ENCODE results near the gene DHRS7. TPM values are rescaled to one million over a fixed set of nuclear protein-coding genes. Genes with fewer than 3 reads are reported as not detected.
A peak's percentile ranks its signal among the peaks of the same experiment; 100 is the strongest.

The DHRS7 gene
- total RNA-seq, 6 donors from 2014 or later: 52.4 to 116 (median 89.0) TPM

DNA sequence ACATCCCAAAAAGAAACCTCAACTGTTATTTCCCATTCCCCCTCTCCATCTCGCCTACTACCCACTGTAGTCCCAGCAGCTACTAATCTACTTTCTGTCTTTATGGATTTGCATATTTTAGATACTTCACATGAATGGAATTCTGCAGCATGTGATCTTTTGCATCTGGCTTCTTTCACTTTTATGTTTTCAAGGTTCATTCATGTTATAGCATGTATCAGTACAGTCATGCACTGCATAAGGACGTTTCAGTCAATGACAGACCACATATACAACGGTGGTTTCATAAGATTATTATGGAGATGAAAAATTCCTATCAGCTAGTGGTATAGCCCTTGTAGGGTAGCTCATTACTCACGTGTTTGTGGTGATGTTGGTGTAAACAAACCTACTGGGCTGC lies 49.0 kb downstream of the DHRS7 start:
- 73 to 74% methylated on average over 4 of the region's 4 CpGs for WGBS, 2 donors
- Histone ChIP-seq H3K4me1 (no peaks in the 10 kb centered on the region), H3K9me3 (no peaks in the 10 kb centered on the region), H3K27ac (no peak overlapping the region), H3K36me3 (peaks cover 0 to 51% (median 15%) of the 10 kb centered on the region in 4 donors), H3K4me3 (no peak overlapping the region), H3K27me3 (no peaks in the 10 kb centered on the region)
- ATAC-seq (ENCODE audit: low FRiP score in 2 of 2): no peak
- no peak for DNase-seq
- TF ChIP-seq CTCF (IDR thresholded peaks at IDR 0.05) (no peak), POLR2AphosphoS5 (IDR thresholded peaks at IDR 0.05) (no peak), POLR2A (IDR thresholded peaks at IDR 0.05) (no peak), EP300 (IDR thresholded peaks at IDR 0.05) (no peak)

DNA sequence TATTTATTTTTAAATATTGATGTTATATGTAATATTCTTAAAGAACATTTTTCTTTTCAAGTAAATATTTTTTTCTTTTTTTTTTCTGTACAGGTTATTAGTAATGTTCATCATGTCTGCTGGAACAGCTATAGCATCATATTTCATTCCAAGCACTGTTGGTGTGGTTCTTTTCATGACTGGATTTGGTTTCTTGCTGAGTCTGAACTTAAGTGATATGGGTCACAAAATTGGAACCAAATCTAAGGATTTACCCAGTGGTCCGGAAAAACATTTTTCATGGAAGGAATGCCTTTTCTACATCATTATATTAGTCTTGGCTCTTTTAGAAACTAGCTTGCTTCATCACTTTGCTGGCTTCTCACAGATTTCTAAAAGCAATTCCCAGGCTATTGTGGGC lies 50.3 kb downstream of the DHRS7 start:
- no peak overlapping the region for H3K27ac ChIP-seq
- H3K9me3 ChIP-seq: no peaks in the 10 kb centered on the region
- H3K36me3 ChIP-seq: peaks cover 0 to 43% (median 13%) of the 10 kb centered on the region in 4 donors
- ATAC-seq (ENCODE audit: low FRiP score in 2 of 2) (no peak), DNase-seq (no peak)
- 0% methylated on average over 1 of the region's 1 CpG for WGBS, 2 donors
- H3K27me3 ChIP-seq: no peaks in the 10 kb centered on the region
- no peak overlapping the region for H3K4me3 ChIP-seq
- TF ChIP-seq POLR2A (IDR thresholded peaks at IDR 0.05) (no peak), CTCF (IDR thresholded peaks at IDR 0.05) (no peak), POLR2AphosphoS5 (IDR thresholded peaks at IDR 0.05) (no peak), EP300 (IDR thresholded peaks at IDR 0.05) (no peak)
- no peaks in the 10 kb centered on the region for H3K4me1 ChIP-seq

DNA sequence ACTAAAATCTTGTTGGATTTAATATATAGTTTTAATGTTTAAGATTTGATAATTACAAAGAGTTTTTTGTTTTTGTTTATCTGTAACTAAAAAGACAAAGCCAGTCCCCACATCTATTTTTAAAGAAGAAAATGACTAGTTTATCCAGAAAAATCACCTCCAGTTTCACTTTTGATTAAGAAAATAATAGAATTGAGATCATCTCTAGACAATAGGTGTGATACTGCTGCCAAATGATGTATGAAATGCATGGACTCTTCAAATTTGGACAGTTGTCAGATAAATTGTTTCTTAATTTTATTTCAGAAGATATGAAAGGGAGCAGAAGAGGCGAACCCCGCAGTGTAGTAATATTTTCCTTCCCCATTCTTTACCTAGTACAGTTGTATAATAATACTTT lies 53.5 kb downstream of the DHRS7 start:
- DNase-seq (no peak), ATAC-seq (ENCODE audit: low FRiP score in 2 of 2) (no peak)
- Histone ChIP-seq H3K36me3 (peaks cover 0 to 29% (median 0%) of the 10 kb centered on the region in 4 donors), H3K4me1 (no peaks in the 10 kb centered on the region), H3K4me3 (no peak overlapping the region), H3K9me3 (no peaks in the 10 kb centered on the region), H3K27ac (no peak overlapping the region), H3K27me3 (no peaks in the 10 kb centered on the region)
- 77 to 80% methylated on average over 2 of the region's 2 CpGs for WGBS, 2 donors
- TF ChIP-seq EP300 (IDR thresholded peaks at IDR 0.05): no peak
- no peak for TF ChIP-seq CTCF (IDR thresholded peaks at IDR 0.05)
- no peak for TF ChIP-seq POLR2A (IDR thresholded peaks at IDR 0.05)
- no peak for TF ChIP-seq POLR2AphosphoS5 (IDR thresholded peaks at IDR 0.05)

DNA sequence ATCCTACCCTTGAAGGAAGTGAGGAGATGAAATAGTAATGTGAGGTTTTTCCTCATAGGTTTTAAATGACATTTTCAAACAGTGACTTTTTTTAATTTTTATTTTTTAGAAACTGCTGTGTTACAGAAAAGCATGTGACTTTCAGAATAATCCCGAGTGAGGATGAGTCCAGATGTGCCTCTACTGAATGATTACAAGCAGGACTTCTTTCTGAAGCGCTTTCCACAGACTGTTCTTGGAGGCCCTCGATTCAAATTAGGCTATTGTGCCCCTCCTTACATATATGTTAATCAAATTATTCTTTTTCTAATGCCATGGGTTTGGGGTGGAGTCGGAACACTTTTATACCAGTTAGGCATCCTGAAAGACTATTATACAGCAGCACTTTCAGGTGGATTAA lies 57.7 kb downstream of the DHRS7 start:
- no peak for TF ChIP-seq CTCF (IDR thresholded peaks at IDR 0.05)
- no peak for TF ChIP-seq EP300 (IDR thresholded peaks at IDR 0.05)
- TF ChIP-seq POLR2A (IDR thresholded peaks at IDR 0.05): no peak
- no peak overlapping the region for H3K4me3 ChIP-seq
- peaks cover 0 to 4% (median 0%) of the 10 kb centered on the region in 4 donors for H3K4me1 ChIP-seq

DNA sequence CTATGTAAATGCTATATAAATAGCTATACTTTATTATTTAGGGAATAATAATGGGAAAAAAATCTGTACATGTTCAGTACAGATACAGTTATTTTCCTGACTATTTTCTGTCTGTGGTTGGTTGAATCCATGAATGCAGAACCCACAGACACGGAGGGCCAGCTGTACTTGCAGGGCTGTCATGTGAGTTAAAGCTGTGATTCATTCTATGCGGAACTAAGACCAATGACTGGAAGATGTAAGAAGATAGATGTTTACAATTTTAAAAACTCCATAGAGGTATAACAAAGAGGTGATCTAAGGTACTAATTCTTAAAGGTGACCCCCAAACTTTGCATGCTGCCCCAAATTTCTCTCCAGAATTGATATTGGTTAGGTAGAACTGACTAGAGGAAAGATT lies 58.9 kb downstream of the DHRS7 start:
- Histone ChIP-seq H3K9me3 (no peaks in the 10 kb centered on the region), H3K27me3 (no peaks in the 10 kb centered on the region), H3K4me1 (peaks cover 0 to 4% (median 2%) of the 10 kb centered on the region in 4 donors), H3K36me3 (peaks cover 0 to 18% (median 0%) of the 10 kb centered on the region in 4 donors), H3K27ac (no peak overlapping the region), H3K4me3 (no peak overlapping the region)
- ATAC-seq (ENCODE audit: low FRiP score in 2 of 2): peak in 1 of 2 donors; percentile 66
- no peak for TF ChIP-seq CTCF (IDR thresholded peaks at IDR 0.05)
- TF ChIP-seq EP300 (IDR thresholded peaks at IDR 0.05): no peak
- TF ChIP-seq POLR2AphosphoS5 (IDR thresholded peaks at IDR 0.05): no peak
- no peak for TF ChIP-seq POLR2A (IDR thresholded peaks at IDR 0.05)
- DNase-seq: peak in 1 of 2 donors; percentile 27
- WGBS, 2 donors: 65 to 73% methylated on average over 2 of the region's 2 CpGs

More for the DNA sequence above, 57.7 kb downstream of the DHRS7 start:
- Histone ChIP-seq H3K27me3 (no peaks in the 10 kb centered on the region), H3K36me3 (peaks cover 0 to 18% (median 0%) of the 10 kb centered on the region in 4 donors), H3K9me3 (no peaks in the 10 kb centered on the region), H3K27ac (no peak overlapping the region)
- no peak for DNase-seq
- ATAC-seq (ENCODE audit: low FRiP score in 2 of 2): no peak
- 84% methylated on average over 4 of the region's 4 CpGs for WGBS, 2 donors

Data from upper lobe of left lung (tissue), 6 donors.